NCI-H146 (cell line): ENCODE results near the gene TMEM61.
A peak's percentile ranks its signal among the peaks of the same experiment; 100 is the strongest.
"Not testable (repeated sequence)": the region's sequence is repeated elsewhere in the genome, so short reads cannot be mapped to it uniquely, and the experiment has no call there.

Source experiments
- DNase-seq: peaks from one replicate; lab custom pipeline; 2025; lab: John Stamatoyannopoulos, UW

Gene TMEM61

GRCh38 chr1:54962612-54963395 is 17.6 kb upstream of the TMEM61 start:
- DNase-seq: no peak

- DNase-seq: not testable (repeated sequence)
Measured at GRCh38 chr1:54963829-54964228, 16.6 kb upstream of the TMEM61 start.

DNA sequence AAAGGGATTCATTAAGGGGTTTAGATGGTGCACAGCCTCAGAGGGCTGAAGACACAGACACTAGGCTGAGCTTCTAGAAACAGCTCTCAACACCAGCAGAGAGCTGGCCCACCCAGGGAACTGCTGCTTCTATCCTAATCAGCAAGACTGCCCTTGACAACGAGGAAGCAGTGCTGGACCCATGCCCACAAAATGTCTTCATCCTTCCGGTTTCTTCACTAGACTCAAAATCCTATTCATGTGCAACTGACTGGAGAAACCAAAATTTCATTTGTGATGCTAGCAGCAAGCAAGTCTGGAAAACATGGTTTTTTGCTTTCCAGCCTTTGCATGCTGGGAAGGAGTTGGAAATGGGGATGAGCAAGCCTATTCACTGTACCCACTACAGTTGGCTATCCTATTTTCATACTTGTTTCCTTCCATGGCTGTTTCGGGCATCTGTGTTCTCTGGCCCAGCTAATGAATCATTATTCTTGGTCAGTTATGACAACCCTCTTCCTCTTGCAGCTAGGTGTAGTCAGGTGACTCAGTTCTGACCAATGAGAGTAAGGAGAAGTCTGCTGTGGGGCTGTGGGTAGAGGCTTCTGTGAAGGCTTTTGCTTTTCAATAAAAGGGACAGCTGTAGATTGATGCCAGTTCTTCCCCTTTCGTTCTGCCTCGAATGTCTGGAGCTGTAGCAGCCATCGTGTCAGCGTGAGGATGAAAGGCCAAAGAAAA is 14.6 kb upstream of the TMEM61 start:
- no peak for DNase-seq

GRCh38 chr1:54967372-54967771 is 13.1 kb upstream of the TMEM61 start:
- DNase-seq: no peak

DNA sequence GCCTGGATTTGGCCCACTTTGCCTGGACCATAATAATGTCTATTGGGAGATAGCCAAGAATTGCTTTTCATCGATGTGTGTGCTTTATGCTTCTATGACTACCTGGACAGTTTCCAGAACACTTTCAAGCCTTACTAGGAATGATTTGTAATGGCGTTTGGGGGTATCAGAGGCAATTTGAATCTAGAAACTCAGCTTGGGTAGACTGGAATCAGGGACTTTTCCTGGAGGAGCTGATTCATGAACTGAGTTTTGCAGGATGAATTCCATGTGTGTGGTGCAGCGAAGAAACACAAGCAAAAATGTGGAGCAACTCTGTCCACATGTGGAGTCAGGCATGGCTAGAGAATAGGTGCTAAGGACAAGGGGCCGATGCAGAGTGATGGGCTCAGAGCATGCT is 11.9 kb upstream of the TMEM61 start:
- no peak for DNase-seq

DNA sequence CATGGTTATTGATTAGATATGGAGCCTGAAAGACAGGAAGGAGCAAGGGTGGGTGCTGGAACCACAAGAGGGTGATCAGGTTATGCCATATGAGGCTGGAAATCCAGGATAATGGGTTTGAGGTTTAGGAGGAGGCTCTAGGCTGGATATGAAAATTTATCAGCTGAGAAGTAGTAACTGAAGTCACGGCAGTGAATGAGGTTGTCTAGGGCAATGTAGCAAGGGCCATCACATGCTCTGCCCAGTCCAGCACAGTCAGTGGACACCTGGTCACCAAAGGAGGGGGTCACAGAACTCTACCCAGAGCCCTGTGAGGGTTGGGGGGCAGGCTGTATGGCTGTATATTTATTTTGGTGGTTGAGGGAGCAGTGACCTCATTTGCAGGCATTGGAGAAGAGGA is 10.5 kb upstream of the TMEM61 start:
- DNase-seq: no peak

DNA sequence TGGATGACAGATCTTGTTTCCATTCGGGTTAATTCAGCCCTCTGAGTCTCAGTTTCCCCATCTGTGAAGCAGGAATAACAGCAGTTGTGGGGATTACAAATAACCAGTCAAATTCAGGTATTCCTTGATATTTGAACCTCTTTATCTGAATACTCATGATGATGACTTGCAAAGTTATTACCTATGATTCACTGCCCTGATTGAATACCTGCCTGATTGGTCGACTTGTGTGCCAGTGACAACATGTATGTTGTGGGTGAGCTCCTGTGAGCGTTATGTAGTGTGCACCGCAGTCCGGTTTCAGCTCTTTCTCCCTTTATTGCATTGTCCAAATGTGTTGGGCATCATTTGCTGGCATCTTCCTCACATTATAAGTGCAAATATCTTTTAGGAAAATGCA is 9.5 kb upstream of the TMEM61 start:
- no peak for DNase-seq

GRCh38 chr1:54971317-54971791 is 9.1 kb upstream of the TMEM61 start:
- DNase-seq: no peak

GRCh38 chr1:54972436-54972835 is 8.0 kb upstream of the TMEM61 start:
- no peak for DNase-seq

DNA sequence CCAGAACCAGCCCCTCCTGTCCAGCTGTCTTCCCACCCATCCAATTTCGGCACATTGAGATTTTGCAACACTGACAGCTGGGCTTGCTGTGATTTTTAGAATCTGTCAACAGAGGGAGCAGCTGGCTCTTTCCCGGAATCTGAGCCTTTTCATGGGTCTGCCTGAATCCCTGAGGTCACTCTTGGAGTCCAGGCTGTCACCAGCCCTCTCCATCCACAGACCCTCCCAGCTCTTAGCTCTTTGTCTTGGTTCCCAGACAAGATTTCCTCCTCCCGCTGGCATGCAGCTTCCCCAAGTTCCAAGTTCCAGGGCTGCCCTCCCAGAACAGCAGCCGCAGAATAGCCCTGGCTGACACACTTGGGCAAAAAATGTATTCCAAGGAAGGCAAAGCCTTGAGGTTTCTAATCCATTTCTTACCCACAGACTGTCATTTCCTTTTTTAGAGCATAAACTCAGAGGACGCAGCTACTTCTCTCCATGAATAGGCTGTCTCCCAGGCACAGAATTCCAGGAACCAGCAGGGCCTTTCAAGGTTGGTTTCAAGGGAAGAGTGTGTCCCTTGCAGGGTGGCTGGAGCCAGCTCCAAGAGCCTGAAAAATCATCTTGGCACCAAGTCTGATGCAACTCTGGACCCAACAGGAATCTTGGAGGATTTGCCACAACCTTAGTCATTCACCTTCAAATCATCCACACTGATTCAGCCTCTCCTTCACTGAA is 7.1 kb upstream of the TMEM61 start:
- peak; percentile 68 for DNase-seq

DNA sequence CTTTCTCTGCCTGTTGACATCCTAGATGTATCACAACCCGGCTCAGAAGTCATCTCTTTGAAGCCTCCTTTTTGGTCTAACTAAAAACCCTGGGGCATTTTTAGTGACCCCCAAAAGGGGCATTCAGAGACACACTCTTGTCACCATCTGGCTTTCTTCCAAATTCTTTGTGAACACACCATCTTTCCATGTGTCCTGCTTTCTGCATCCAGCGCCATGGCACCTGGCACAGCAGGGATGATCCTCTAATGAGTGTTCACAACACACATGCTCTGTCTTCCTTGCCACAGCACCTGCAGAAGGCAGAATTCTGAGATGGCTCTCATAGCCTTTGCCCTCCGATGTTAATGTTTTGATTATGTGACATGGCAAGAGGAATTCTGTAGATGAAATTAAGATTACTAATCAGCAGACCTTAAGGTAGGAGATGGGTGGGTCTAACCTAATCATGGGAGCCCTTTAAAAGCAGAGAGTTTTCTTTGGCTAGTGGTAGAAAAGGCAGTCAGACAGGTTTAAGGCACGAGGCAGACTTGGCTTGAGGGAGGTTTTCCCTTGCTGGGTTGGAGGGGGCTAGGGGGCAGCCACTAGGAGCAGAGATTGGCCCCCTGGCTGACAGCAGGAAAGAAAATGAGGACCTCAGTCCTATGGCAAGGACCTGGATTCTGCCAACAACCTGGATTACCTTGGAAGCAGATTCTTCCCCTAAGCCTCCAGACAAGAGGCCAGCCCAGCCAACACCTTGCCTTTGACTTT is 4.9 kb upstream of the TMEM61 start:
- DNase-seq: peak; percentile 95

DNA sequence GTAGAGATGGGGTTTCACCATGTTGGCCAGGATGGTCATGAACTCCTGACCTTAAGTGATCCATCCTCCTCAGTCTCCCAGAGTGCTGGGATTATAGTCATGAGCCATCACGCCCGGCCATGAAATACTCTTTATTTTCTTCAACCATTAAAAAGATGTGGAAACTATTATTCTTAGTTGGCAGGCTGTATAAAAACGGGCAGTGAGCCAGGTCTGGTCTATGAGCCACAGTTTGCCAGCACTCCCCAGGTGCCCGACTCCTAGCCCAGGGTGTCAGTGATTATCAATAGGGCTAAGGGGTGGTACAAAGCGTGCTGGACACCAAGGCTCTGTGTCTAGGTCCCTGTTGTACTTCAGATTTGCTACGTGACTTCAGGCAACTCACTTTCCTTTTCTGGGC is 3.7 kb upstream of the TMEM61 start:
- DNase-seq: peak; percentile 36

- peak; percentile 62 for DNase-seq
Measured at GRCh38 chr1:54977533-54978297, 2.7 kb upstream of the TMEM61 start.

DNA sequence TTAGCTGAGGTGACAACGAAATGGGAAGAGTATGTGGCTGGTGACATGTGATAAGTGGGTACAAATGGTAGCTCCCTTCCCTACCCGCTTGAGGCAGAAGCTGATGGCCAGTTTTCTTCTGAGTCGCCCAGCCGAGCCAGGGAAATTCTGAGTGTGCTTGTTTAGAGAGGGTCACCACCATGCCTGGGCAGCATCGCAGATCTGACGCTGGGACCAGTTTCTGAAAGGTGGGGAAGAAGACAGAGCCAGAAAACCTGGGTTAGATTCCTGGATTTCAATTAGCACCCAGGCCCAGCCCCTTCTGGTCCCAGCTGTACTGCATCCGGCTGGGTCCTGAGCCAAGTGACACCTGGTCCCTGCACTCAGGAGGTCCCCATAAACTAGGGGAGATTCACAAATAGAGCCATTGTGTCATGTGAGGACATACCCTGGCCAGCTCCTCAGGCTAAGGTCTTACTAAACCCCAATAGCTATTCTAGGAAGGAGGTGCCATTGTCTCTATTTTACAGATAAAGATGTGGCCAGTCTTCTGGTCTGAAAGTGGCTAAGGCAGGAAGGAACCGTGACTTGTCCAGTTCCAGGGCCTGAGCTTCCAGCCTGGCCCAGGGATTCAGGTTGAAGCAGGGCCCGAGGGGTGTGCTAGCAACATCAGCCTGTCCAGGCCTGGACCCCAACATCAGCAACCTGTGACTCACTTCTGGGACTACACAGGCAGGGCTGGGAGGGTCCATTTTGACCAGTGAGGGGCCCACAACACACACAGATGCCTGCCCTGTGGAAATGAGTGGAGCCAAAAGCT is 1.7 kb upstream of the TMEM61 start:
- no peak for DNase-seq

DNA sequence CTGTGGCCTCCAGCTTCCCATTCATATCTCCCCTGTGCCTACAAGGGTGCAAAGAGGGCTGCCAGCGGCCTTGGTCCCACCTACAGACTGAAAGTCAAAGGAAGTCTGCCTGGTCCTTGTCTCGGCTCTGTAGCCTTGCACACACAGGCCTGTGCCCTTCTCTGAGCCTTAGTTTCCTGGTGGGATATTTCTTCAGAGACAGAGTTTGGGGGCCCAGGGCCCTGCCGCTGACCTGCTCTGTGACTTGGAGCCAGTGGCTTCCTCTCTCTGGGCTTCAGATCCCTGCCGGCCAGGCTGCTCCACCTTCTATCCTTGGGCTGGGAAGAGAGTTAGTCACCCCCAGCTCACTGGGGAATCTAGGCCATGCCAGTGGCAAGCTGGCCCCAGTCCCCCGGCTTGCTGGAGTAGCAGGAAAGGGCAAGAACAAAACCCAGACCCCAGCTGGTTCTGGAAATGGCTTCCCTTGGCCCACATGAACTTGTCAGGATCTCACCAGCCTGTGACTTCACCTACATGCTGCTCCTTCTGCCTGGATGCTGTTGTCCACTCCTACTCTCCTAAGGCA is 1.0 kb upstream of the TMEM61 start:
- no peak for DNase-seq

- DNase-seq: no peak
Measured at GRCh38 chr1:54980046-54980527, 341 bp upstream of the TMEM61 start.

- DNase-seq: no peak
Measured at GRCh38 chr1:54981466-54981865, 1.0 kb downstream of the TMEM61 start.

- peak; percentile 98 for DNase-seq
Measured at GRCh38 chr1:54982739-54983138, 2.3 kb downstream of the TMEM61 start.

GRCh38 chr1:54984131-54984842 is 3.9 kb downstream of the TMEM61 start:
- DNase-seq: no peak
